GM23248 (cell line): Measurements from ENCODE around the gene UBE2S. TPM values are rescaled to one million over a fixed set of nuclear protein-coding genes. Genes with fewer than 3 reads are reported as not detected.
A peak's percentile ranks its signal among the peaks of the same experiment; 100 is the strongest.

Experiments
- DNase-seq: peaks from one replicate; pipeline ENCODE4 v3.0.0-alpha.2; 2015
- H2AFZ ChIP-seq: fragments of 200-600 bp; sonication (generic); 2 replicates; pipeline ENCODE4 v1.6.1; 2016; ENCODE audit warnings: antibody characterized with exemption
- H3F3A ChIP-seq: fragments of 200-600 bp; sonication (generic); 2 replicates; pipeline ENCODE4 v1.6.1; 2016; ENCODE audit warnings: mild to moderate bottlenecking, antibody characterized with exemption, mixed run types; ENCODE audit not compliant: insufficient read depth
- H3K27ac ChIP-seq: fragments of 200-600 bp; sonication (generic); 2 replicates; pipeline ENCODE4 v1.5.1; 2016; ENCODE audit warnings: mild to moderate bottlenecking
- H3K27me3 ChIP-seq: fragments of 200-600 bp; sonication (generic); replicated peaks from 2 replicates; pipeline ENCODE4 v1.6.1; 2016; ENCODE audit warnings: mild to moderate bottlenecking; ENCODE audit not compliant: insufficient read depth
- H3K36me3 ChIP-seq: fragments of 200-600 bp; sonication (generic); 2 replicates; pipeline ENCODE4 v1.6.1; 2016; ENCODE audit warnings: low read depth, mild to moderate bottlenecking
- H3K4me1 ChIP-seq: fragments of 200-600 bp; sonication (generic); 2 replicates; pipeline ENCODE4 v1.6.1; 2016; ENCODE audit warnings: mild to moderate bottlenecking; ENCODE audit not compliant: insufficient read depth
- H3K4me2 ChIP-seq: fragments of 200-600 bp; sonication (generic); one replicate; pipeline ENCODE4 v1.6.1; 2016; ENCODE audit warnings: mild to moderate bottlenecking; ENCODE audit not compliant: unreplicated experiment
- H3K4me3 ChIP-seq: fragments of 200-600 bp; sonication (generic); 2 replicates; pipeline ENCODE4 v1.5.1; 2016; ENCODE audit warnings: mild to moderate bottlenecking
- H3K79me2 ChIP-seq: fragments of 200-600 bp; sonication (generic); 2 replicates; pipeline ENCODE4 v1.6.1; 2016; ENCODE audit warnings: mild to moderate bottlenecking; ENCODE audit not compliant: insufficient read depth
- H3K9ac ChIP-seq: fragments of 200-600 bp; sonication (generic); 2 replicates; pipeline ENCODE4 v1.6.1; 2016; ENCODE audit warnings: mild to moderate bottlenecking
- H3K9me2 ChIP-seq: fragments of 200-600 bp; sonication (generic); 2 replicates; pipeline ENCODE4 v1.6.1; 2016; ENCODE audit warnings: mixed run types, mild to moderate bottlenecking, moderate library complexity; ENCODE audit not compliant: insufficient read depth
- H3K9me3 ChIP-seq: fragments of 200-600 bp; sonication (generic); one replicate; pipeline ENCODE4 v1.6.1; 2017; ENCODE audit warnings: low read depth
- H4K20me1 ChIP-seq: fragments of 200-600 bp; sonication (generic); 2 replicates; pipeline ENCODE4 v1.6.0; 2016; ENCODE audit not compliant: insufficient read depth
- EZH2 ChIP-seq: fragments of 200-600 bp; sonication (generic); IDR thresholded peaks from 2 replicates; pipeline ENCODE4 v1.6.1; 2018; ENCODE audit warnings: antibody characterized with exemption, mild to moderate bottlenecking; ENCODE audit not compliant: insufficient read depth, poor library complexity, severe bottlenecking
- EZH2phosphoT487 ChIP-seq: fragments of 200-600 bp; sonication (generic); IDR thresholded peaks from 2 replicates; pipeline ENCODE4 v1.6.1; 2018; ENCODE audit warnings: antibody characterized with exemption, moderate library complexity, mild to moderate bottlenecking, low read depth; ENCODE audit not compliant: insufficient read depth
- WGBS, 2 experiments: methylation state at CpG; one replicate each; pipeline ENCODE4 v1.1.6; 2015 to 2017; ENCODE audit warnings: low lambda C conversion rate in 2 of 2, low coverage in 1 of 2; ENCODE audit errors: missing lambda C conversion rate in 2 of 2; 5-methylcytosine and 5-hydroxymethylcytosine counted together
- in situ Hi-C: fragments of 300-500 bp; cut with MboI; formaldehyde crosslinking; loops from 2 replicates; pipeline ENCODE4 v1.15.0; 2020
- polyA plus RNA-seq: library from polyadenylated mRNA; unstranded; fragments of >200 nt; fragmentation: Nextera tagmentation; extraction: Ambion mirVana; gene quantifications from 2 replicates; pipeline ENCODE4 v1.2.1, GENCODE V29; 2016
- total RNA-seq: library from RNA; depleted of rRNA; stranded (reverse); fragments of >200 nt; shearing (Covaris generic); gene quantifications from 2 replicates; pipeline ENCODE4 v1.2.3, GENCODE V29; 2014

The UBE2S gene
- total and polyA plus RNA-seq, 2 experiments from 2014 or later: 82.2 to 106 TPM

DNA sequence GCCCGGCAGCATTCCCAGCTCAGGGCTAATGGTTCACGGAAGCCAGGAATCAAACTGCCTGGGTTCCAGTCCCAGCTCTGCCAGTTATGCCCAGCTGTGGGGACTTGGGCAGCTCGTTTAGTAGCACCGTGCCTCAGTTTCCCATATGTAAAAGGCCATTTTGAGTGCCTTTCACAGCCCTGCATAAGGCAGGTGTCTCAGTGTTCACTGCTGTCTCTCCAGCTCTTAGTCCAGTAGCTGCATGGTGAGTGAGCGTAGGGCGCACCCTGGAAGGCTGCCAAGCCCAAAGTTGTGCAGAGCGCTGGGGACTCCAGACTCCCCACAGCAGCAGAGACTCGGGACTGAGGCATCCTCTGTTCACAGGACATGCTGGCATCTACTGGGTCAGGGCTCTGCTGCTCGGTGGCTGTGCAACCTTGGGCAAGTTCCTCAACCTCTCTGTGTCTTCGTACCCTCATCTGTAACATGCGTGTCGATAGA is 16.4 kb downstream of the UBE2S start:
- peaks cover 43% of the 10 kb centered on the region for H3F3A ChIP-seq
- H3K4me1 ChIP-seq: peaks cover 20% of the 10 kb centered on the region; the same call in 1 of the 2 replicates
- no peak overlapping the region for H3K27ac ChIP-seq
- whole genome bisulfite sequencing, 2 experiments: 66 to 70% methylated on average over 12 of the region's 12 CpGs
- H3K27me3 ChIP-seq: no peaks in the 10 kb centered on the region
- H3K4me2 ChIP-seq: no peak overlapping the region
- no peak for DNase-seq
- H3K4me3 ChIP-seq: no peak overlapping the region
- H3K36me3 ChIP-seq: peaks cover 27% of the 10 kb centered on the region; the same call in 1 of the 2 replicates
- no peaks in the 10 kb centered on the region for H3K9me3 ChIP-seq
- no peak overlapping the region for H2AFZ ChIP-seq
- in situ Hi-C loops: no loop called here
- no peak overlapping the region for H3K9ac ChIP-seq
- peaks cover 50% of the 10 kb centered on the region for H3K79me2 ChIP-seq
- no peaks in the 10 kb centered on the region for H3K9me2 ChIP-seq
- TF ChIP-seq EZH2 (no peak), EZH2phosphoT487 (no peak)
- peaks cover 16% of the 10 kb centered on the region; the same call in 1 of the 2 replicates for H4K20me1 ChIP-seq

DNA sequence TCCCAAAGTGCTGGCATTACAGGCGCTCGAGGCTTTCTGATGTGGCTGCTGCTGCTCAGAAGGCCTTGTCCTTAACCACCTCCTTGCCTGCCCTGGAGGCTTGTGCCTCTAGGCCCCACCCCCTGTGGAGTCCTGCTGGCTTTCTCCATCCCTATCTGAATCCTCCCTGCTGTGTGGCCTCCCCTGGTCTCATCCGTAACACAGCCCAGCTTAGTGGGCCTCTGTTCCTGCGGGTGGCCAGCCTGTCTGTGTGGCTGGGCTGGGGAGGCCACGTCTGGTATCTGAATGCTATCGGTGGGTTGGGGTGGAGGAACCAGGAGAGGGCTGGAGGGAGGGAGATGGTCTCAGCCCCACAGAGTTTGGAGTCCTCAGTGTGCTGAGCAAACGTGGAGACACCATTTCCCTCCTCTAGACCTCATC is 17.1 kb downstream of the UBE2S start:
- peaks cover 20% of the 10 kb centered on the region; the same call in 1 of the 2 replicates for H3K4me1 ChIP-seq
- TF ChIP-seq EZH2: no peak
- no peak for TF ChIP-seq EZH2phosphoT487
- DNase-seq: no peak
- H3K4me2 ChIP-seq: no peak overlapping the region
- H3K79me2 ChIP-seq: peaks cover 54% of the 10 kb centered on the region
- no peak overlapping the region for H3K4me3 ChIP-seq
- no peak overlapping the region for H2AFZ ChIP-seq
- no peak overlapping the region for H3K27ac ChIP-seq
- no peaks in the 10 kb centered on the region for H3K9me2 ChIP-seq
- no peaks in the 10 kb centered on the region for H3K27me3 ChIP-seq
- peaks cover 43% of the 10 kb centered on the region for H3F3A ChIP-seq
- no peak overlapping the region for H3K9ac ChIP-seq
- in situ Hi-C loops: no loop called here
- H3K9me3 ChIP-seq: no peaks in the 10 kb centered on the region
- peaks cover 16% of the 10 kb centered on the region; the same call in 1 of the 2 replicates for H4K20me1 ChIP-seq
- 77 to 81% methylated on average over 7 of the region's 7 CpGs for WGBS, 2 experiments
- peaks cover 27% of the 10 kb centered on the region; the same call in 1 of the 2 replicates for H3K36me3 ChIP-seq

DNA sequence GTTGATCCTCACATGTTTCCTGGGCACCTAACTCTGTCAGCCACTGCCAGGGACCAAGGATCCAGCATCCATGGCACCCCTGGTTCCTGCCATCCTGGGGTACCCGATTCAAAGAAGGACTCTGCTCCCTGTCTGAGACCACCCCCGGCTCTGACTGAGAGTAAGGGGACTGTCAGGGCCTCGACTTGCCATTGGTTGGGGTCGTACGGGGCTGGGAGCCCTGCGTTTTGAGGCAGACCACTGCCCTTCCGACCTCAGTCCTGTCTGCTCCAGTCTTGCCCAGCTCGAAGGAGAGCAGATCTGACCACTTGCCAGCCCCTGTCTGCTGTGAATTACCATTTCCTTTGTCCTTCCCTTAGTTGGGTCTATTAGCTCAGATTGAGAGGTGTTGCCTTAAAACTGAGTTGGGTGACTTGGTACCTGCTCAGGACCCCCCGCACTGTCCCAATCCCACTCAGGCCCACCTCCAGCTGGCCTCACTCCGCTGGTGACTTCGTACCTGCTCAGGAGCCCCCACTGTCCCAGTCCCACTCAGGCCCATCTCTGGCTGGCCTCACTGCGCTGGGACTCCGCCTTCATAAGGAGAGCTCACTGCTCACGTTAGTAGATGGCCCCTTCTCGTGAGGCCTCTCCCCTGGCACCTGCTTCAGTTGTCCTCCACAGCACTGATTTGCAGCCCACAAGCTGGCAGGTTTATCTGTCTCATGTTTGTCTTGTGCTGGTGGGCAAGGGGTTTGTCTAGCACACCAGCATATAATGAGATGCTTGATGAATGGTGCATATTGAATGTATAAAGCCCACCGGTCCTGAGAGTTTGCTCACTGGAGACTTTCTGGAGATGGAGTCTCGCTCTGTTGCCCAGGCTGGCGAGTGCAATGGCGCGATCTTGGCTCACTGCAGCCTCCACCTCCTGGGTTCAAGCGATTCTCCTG is 17.9 kb downstream of the UBE2S start:
- peaks cover 27% of the 10 kb centered on the region; the same call in 1 of the 2 replicates for H3K36me3 ChIP-seq
- peaks cover 54% of the 10 kb centered on the region for H3K79me2 ChIP-seq
- H3F3A ChIP-seq: peaks cover 43% of the 10 kb centered on the region
- H2AFZ ChIP-seq: no peak overlapping the region
- no peak overlapping the region for H3K27ac ChIP-seq
- 84% methylated on average over 21 of the region's 21 CpGs for WGBS, 2 experiments
- in situ Hi-C loops: no loop called here
- H3K27me3 ChIP-seq: no peaks in the 10 kb centered on the region
- H3K9me2 ChIP-seq: no peaks in the 10 kb centered on the region
- peaks cover 16% of the 10 kb centered on the region; the same call in 1 of the 2 replicates for H4K20me1 ChIP-seq
- H3K4me1 ChIP-seq: peaks cover 25% of the 10 kb centered on the region
- TF ChIP-seq EZH2phosphoT487: no peak
- TF ChIP-seq EZH2: no peak
- H3K4me3 ChIP-seq: no peak overlapping the region
- peak overlapping the region; percentile 92; the same call in 1 of the 2 replicates for H3K9ac ChIP-seq
- H3K9me3 ChIP-seq: no peaks in the 10 kb centered on the region
- no peak overlapping the region for H3K4me2 ChIP-seq
- DNase-seq: no peak

DNA sequence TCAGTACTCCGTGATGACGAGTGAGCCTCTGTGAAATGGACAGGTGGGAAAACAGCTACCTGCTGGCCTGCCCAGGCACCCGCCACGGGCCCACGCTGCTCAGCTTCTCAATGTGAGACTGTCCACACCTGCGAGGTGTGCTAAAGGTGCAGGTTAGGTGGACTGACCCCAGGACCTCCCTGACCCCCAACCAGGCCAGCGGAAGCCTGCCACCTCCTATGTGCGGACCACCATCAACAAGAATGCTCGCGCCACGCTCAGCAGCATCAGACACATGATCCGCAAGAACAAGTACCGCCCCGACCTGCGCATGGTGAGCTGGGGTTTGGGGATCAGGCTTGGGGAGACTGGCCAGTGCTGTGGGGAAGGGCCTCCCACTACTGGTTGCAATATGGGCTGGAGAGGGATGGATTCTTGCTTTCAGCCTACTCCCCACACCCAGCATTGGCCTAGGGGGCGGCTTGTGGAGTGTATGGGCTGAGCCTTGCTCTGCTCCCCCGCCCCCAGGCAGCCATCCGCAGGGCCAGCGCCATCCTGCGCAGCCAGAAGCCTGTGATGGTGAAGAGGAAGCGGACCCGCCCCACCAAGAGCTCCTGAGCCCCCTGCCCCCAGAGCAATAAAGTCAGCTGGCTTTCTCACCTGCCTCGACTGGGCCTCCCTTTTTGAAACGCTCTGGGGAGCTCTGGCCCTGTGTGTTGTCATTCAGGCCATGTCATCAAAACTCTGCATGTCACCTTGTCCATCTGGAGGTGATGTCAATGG is 19.7 kb downstream of the UBE2S start:
- Histone ChIP-seq H3K9ac (peak overlapping the region; percentile 92), H3K9me3 (no peaks in the 10 kb centered on the region), H3K4me2 (peak overlapping the region; percentile 95), H3K79me2 (peaks cover 54% of the 10 kb centered on the region), H3K4me1 (peaks cover 33% of the 10 kb centered on the region), H4K20me1 (peaks cover 16% of the 10 kb centered on the region; the same call in 1 of the 2 replicates), H3K27me3 (no peaks in the 10 kb centered on the region), H3F3A (peaks cover 40% of the 10 kb centered on the region), H3K36me3 (peaks cover 27% of the 10 kb centered on the region; the same call in 1 of the 2 replicates), H3K9me2 (no peaks in the 10 kb centered on the region), H3K4me3 (peak overlapping the region; percentile 94), H2AFZ (no peak overlapping the region), H3K27ac (0 out of 2 replicates have a peak overlapping the region, but pooled peaks have one; percentile 68)
- in situ Hi-C loops: no loop called here
- WGBS, 2 experiments: 87 to 90% methylated on average over 20 of the region's 24 CpGs
- TF ChIP-seq EZH2: no peak
- no peak for TF ChIP-seq EZH2phosphoT487
- no peak for DNase-seq
